Fibroblast of pulmonary artery (primary cell): ENCODE results near the gene KATNIP.

Experiments used
- DNase-seq: peaks from one replicate; pipeline ENCODE4 v3.0.0-alpha.2; 2010; ENCODE audit warnings: low read depth
- H3K4me3 ChIP-seq: replicated peaks from 2 replicates; pipeline ENCODE4 v1.5.1; 2011; ENCODE audit warnings: low read depth, mild to moderate bottlenecking, control low read depth, low read length, moderate library complexity
- CTCF ChIP-seq: IDR thresholded peaks from 2 replicates; pipeline ENCODE4 v1.5.1; 2011; ENCODE audit warnings: mild to moderate bottlenecking, control low read depth, low read length, inconsistent platforms; ENCODE audit errors: missing control alignments

KATNIP gene

GRCh38 chr16:27586711-27587110, 36.8 kb downstream of the KATNIP start:
- DNase-seq = no peak
- H3K4me3 ChIP-seq = no peak overlapping the region
- no peak for TF ChIP-seq CTCF

GRCh38 chr16:27588057-27588456, 38.1 kb downstream of the KATNIP start:
- DNase-seq = no peak
- no peak for TF ChIP-seq CTCF
- H3K4me3 ChIP-seq = no peak overlapping the region

- TF ChIP-seq CTCF = no peak
- no peak for DNase-seq
- H3K4me3 ChIP-seq = no peak overlapping the region
Measured at GRCh38 chr16:27591837-27592236, 41.9 kb downstream of the KATNIP start.

GRCh38 chr16:27595475-27595874, 45.5 kb downstream of the KATNIP start:
- no peak overlapping the region for H3K4me3 ChIP-seq
- no peak for DNase-seq
- no peak for TF ChIP-seq CTCF

- no peak for TF ChIP-seq CTCF
- H3K4me3 ChIP-seq = no peak overlapping the region
- DNase-seq = peak; percentile 58
Measured at GRCh38 chr16:27595993-27596392, 46.0 kb downstream of the KATNIP start.

GRCh38 chr16:27596411-27596810, 46.5 kb downstream of the KATNIP start:
- DNase-seq = peak; percentile 50
- no peak overlapping the region for H3K4me3 ChIP-seq
- no peak for TF ChIP-seq CTCF

GRCh38 chr16:27597361-27597760, 47.4 kb downstream of the KATNIP start:
- no peak overlapping the region for H3K4me3 ChIP-seq
- no peak for TF ChIP-seq CTCF
- DNase-seq = no peak
